Omental fat pad (tissue), 4 donors: ENCODE data around the gene DDX3X. TPM values are rescaled to one million over a fixed set of nuclear protein-coding genes. Genes with fewer than 3 reads are reported as not detected.
"Not testable (repeated sequence)": the region's sequence is repeated elsewhere in the genome, so short reads cannot be mapped to it uniquely, and the experiment has no call there.

Source experiments
- ATAC-seq: fragments of 150-250 bp; one replicate; pipeline ENCODE4 v1.9.1; 2016; ENCODE audit warnings: mild to moderate bottlenecking, moderate library complexity; ENCODE audit not compliant: low FRiP score
- DNase-seq: peaks from one replicate; pipeline ENCODE4 v3.0.0-alpha.2; 2019; ENCODE audit warnings: low spot score
- CTCF ChIP-seq, 3 donors: fragments of 450-650 bp; IDR thresholded peaks; one replicate each; pipeline ENCODE4 v1.5.1; 2016 to 2017; ENCODE audit warnings: antibody characterized with exemption in 3 of 3, mild to moderate bottlenecking in 3 of 3, moderate library complexity in 2 of 3
- total RNA-seq, 4 donors: library from RNA; depleted of rRNA; stranded (reverse); fragments of >200 nt; gene quantifications; one replicate each; pipeline ENCODE4 v1.1.0, GENCODE V29; 2016

Gene DDX3X
- total RNA-seq, 4 donors from 2014 or later = 322 to 542 (median 395) TPM

- ATAC-seq (no peak), DNase-seq (no peak)
- no peak for TF ChIP-seq CTCF (IDR thresholded peaks at IDR 0.05)
Measured at GRCh38 chrX:41314204-41314603, 19.8 kb upstream of the DDX3X start.

- no peak for DNase-seq
- no peak for ATAC-seq
- TF ChIP-seq CTCF (IDR thresholded peaks at IDR 0.05) = no peak
Measured at GRCh38 chrX:41314881-41315280, 19.1 kb upstream of the DDX3X start.

GRCh38 chrX:41316266-41316665, 17.7 kb upstream of the DDX3X start:
- DNase-seq, ATAC-seq: not testable (repeated sequence)

DNA sequence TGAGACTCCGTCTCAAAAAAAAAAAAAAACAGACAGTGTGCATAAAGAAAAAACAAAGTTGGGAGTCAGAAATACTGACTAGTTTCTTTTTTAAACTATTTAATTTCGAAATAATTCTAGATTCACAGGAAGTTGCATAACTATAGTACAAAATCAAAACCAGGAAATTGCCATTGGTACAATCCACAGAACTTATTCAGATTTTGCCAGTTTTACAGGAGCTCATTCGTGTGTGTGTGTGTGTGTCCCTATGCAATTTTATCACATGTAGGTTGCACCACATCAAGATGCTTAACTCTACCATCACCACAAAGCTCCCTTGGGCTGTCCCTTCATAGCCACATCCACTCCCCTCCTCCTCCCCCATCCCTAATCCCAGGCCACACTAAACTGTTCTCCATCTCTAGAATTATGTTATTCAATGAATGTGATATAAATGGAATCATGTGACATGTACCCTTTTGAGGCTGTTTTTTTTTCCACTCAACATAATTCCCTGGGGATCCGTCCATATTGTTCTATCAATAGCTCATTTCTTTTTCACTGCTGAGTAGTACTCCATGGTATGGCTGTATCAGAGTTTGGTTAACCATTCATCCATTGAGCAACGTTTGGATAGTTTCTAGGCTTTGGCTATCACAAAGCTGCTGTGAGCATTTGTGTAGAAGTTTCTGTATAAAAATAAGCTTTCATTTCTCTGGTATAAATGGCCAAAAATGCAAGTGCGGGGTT, 16.3 kb upstream of the DDX3X start:
- ATAC-seq (no peak), DNase-seq (no peak)
- TF ChIP-seq CTCF (IDR thresholded peaks at IDR 0.05) = no peak

GRCh38 chrX:41320393-41320792, 13.6 kb upstream of the DDX3X start:
- no peak for DNase-seq
- ATAC-seq = no peak
- no peak for TF ChIP-seq CTCF (IDR thresholded peaks at IDR 0.05)

- peak; percentile 37 for ATAC-seq
- DNase-seq = no peak
- TF ChIP-seq CTCF (IDR thresholded peaks at IDR 0.05) = no peak
Measured at GRCh38 chrX:41322821-41323603, 10.9 kb upstream of the DDX3X start.

GRCh38 chrX:41326431-41326830, 7.5 kb upstream of the DDX3X start:
- no peak for DNase-seq
- no peak for TF ChIP-seq CTCF (IDR thresholded peaks at IDR 0.05)
- ATAC-seq = no peak
